GM06990 (cell line): ENCODE measurements around the gene GRAMD1A.

Experiments used
- DNase-seq: peaks from one replicate; pipeline ENCODE4 v3.0.0-alpha.2; 2011; ENCODE audit not compliant: insufficient read length; ENCODE audit errors: extremely low read depth
- H3K27me3 ChIP-seq: replicated peaks from 2 replicates; pipeline ENCODE4 v1.6.0; 2011; ENCODE audit warnings: low read length; ENCODE audit not compliant: control insufficient read depth, insufficient read depth
- H3K36me3 ChIP-seq: 2 replicates; pipeline ENCODE4 v1.5.1; 2011; ENCODE audit warnings: low read length; ENCODE audit not compliant: control insufficient read depth, insufficient read depth
- H3K4me3 ChIP-seq: replicated peaks from 2 replicates; pipeline ENCODE4 v1.5.1; 2011; ENCODE audit warnings: low read depth, mild to moderate bottlenecking, control low read depth, low read length
- CTCF ChIP-seq: IDR thresholded peaks from 2 replicates; pipeline ENCODE4 v1.5.1; 2011; ENCODE audit warnings: low read length, control low read depth, mild to moderate bottlenecking, inconsistent platforms; ENCODE audit not compliant: insufficient read depth, poor library complexity, severe bottlenecking

Gene GRAMD1A

DNA sequence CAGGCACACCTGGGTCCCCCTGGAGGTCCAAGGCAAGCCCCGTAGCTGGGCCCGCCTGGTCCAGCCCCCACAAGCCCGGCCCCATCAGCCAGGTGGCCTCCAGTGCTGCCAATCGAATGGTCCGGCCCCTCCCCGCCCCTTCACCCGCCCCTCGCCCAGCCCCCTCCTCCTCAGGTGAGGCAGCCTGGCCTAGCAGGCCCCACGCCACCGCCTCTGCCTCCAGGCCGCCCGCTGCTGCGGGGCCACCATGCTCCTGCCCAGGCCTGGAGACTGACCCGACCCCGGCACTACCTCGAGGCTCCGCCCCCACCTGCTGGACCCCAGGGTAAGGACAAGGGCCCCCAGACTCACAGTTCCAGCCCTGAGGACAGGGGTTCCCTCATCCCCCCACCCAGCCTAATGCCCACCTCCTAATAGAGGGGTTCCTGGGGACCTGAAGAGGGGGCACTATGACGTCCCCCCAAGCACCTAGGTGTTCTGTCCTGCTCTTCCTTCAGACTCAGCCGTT is 41.5 kb downstream of the GRAMD1A start, which contains the start of gene HPN:
Gene HPN, plus strand, starts transcription at position 174 of the 508 bp plus-strand sequence. CDS start 786 bp downstream, outside the sequence.
- DNase-seq: no peak
- Histone ChIP-seq H3K36me3 (no peaks in the 10 kb centered on the region), H3K27me3 (no peaks in the 10 kb centered on the region), H3K4me3 (no peak within 1 kb of the TSS)
- TF ChIP-seq CTCF: no peak

- no peak for DNase-seq
- Histone ChIP-seq H3K27me3 (no peaks in the 10 kb centered on the region), H3K36me3 (no peaks in the 10 kb centered on the region), H3K4me3 (no peak overlapping the region)
- TF ChIP-seq CTCF: no peak
Measured at GRCh38 chr19:35042056-35042730, 42.1 kb downstream of the GRAMD1A start.

DNA sequence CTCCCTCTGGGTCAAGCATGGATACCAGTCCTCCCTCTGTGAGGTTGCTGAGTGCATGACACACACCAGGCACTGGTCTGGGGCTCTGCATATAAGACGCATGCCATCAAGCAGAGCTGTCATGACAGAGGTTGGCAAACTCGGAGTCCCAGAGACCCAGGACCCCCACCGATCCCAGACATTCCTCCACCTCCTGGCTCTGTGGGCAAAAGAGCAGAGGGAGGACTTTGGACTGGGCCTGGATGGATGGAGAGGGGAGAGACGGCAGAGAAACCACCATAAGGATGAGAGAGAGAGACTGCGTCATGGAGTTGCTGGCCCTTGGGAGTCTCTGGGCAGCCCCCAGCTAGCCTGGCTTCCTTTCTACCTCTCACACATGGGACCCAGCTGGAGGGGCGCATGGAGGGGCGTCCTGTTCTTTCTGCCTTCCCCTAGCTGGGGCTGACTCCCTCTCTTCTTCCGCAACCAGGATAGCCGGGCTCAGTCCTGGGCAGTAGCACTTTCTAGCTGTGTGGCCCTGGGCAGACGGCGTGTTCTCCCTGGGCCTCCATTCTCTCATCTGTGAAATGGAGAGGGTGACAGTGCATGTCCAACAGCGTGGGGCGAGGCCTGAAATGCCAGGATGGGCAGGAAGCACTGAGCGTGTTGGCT is 43.0 kb downstream of the GRAMD1A start:
- Histone ChIP-seq H3K27me3 (no peaks in the 10 kb centered on the region), H3K36me3 (no peaks in the 10 kb centered on the region), H3K4me3 (no peak overlapping the region)
- TF ChIP-seq CTCF: no peak
- DNase-seq: no peak

- Histone ChIP-seq H3K4me3 (no peak overlapping the region), H3K36me3 (no peaks in the 10 kb centered on the region), H3K27me3 (no peaks in the 10 kb centered on the region)
- no peak for TF ChIP-seq CTCF
- DNase-seq: no peak
Measured at GRCh38 chr19:35043906-35044305, 43.8 kb downstream of the GRAMD1A start.

DNA sequence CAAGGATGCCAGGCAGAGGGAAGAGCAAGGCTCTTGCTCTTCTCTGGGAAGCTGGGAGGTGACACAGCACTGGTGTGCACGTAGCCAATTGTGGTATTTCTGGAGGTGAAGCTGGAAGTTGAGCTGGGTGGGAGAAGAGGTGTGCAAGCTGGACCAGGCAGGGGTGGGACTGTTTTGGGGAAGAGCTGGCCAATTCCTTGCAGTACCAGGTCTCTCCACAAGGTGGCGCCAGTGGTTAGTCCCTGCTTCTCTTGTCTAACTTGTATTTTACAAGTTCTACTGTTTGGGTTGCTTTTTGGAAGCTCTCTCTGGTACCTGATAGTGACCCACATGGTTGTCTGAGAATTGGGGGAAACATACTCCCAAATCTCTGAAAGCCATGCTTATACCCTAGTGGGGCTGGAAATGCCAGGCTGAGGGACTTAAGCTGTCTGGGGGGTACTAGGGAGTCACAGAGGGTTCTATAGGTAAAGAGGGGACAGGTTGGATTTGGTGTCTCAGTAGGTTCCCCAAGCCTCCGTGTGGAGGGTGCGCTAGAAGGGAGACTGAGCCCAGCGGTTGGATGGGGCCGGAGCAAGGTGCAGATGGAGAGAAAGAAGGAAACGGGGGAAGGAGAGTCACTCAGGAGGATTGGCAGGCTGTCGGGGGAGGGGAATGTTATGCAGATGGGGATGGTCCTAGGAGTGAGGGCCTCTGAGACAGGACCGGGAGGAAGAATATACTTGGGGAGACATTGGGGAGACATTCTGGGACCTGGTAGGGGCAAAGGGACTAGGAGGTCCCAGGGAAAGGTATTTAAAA is 44.4 kb downstream of the GRAMD1A start:
- H3K36me3 ChIP-seq: no peaks in the 10 kb centered on the region
- peak; percentile 95 for TF ChIP-seq CTCF
- no peaks in the 10 kb centered on the region for H3K27me3 ChIP-seq
- no peak for DNase-seq
- H3K4me3 ChIP-seq: no peak overlapping the region
